Parathyroid adenoma (tissue), 2 donors: ENCODE data around the gene BRCA2.

ENCODE experiments used
- H2AFZ ChIP-seq: fragments of 300-600 bp; sonication (generic); one replicate; pipeline ENCODE4 v1.7.0; 2017; ENCODE audit warnings: antibody characterized with exemption, mild to moderate bottlenecking
- H3K27ac ChIP-seq: fragments of 300-600 bp; sonication (generic); one replicate; pipeline ENCODE4 v1.7.0; 2017
- H3K27me3 ChIP-seq: fragments of 300-600 bp; sonication (generic); one replicate; pipeline ENCODE4 v1.7.0; 2017; ENCODE audit warnings: low read length; ENCODE audit not compliant: control insufficient read depth, insufficient read depth
- H3K36me3 ChIP-seq: fragments of 300-600 bp; sonication (generic); one replicate; pipeline ENCODE4 v1.7.0; 2017; ENCODE audit warnings: low read length; ENCODE audit not compliant: control insufficient read depth, insufficient read depth
- H3K4me1 ChIP-seq: fragments of 300-600 bp; sonication (generic); one replicate; pipeline ENCODE4 v1.7.0; 2017; ENCODE audit warnings: control low read depth
- H3K4me2 ChIP-seq: fragments of 300-600 bp; sonication (generic); one replicate; pipeline ENCODE4 v1.7.0; 2017; ENCODE audit warnings: low read length
- H3K4me3 ChIP-seq: fragments of 300-600 bp; sonication (generic); one replicate; pipeline ENCODE4 v1.7.0; 2017; ENCODE audit warnings: low read depth, low read length
- H3K79me2 ChIP-seq: fragments of 300-600 bp; sonication (generic); one replicate; pipeline ENCODE4 v1.7.0; 2017; ENCODE audit warnings: control low read depth
- H3K9ac ChIP-seq: fragments of 300-600 bp; sonication (generic); one replicate; pipeline ENCODE4 v1.7.0; 2017; ENCODE audit warnings: mild to moderate bottlenecking
- H3K9me3 ChIP-seq: fragments of 300-600 bp; sonication (generic); one replicate; pipeline ENCODE4 v1.7.0; 2017; ENCODE audit warnings: low read length; ENCODE audit not compliant: control insufficient read depth
- CTCF ChIP-seq: fragments of 300-600 bp; sonication (generic); IDR thresholded peaks from one replicate; pipeline ENCODE4 v1.7.0; 2017; ENCODE audit warnings: antibody characterized with exemption, mild to moderate bottlenecking
- donor health status: primary hyperparathyroidism.

Gene BRCA2

DNA sequence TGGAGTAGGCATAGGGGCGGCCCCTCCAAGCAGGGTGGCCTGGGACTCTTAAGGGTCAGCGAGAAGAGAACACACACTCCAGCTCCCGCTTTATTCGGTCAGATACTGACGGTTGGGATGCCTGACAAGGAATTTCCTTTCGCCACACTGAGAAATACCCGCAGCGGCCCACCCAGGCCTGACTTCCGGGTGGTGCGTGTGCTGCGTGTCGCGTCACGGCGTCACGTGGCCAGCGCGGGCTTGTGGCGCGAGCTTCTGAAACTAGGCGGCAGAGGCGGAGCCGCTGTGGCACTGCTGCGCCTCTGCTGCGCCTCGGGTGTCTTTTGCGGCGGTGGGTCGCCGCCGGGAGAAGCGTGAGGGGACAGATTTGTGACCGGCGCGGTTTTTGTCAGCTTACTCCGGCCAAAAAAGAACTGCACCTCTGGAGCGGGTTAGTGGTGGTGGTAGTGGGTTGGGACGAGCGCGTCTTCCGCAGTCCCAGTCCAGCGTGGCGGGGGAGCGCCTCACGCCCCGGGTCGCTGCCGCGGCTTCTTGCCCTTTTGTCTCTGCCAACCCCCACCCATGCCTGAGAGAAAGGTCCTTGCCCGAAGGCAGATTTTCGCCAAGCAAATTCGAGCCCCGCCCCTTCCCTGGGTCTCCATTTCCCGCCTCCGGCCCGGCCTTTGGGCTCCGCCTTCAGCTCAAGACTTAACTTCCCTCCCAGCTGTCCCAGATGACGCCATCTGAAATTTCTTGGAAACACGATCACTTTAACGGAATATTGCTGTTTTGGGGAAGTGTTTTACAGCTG lies at the start of gene BRCA2, which contains the start of gene ZAR1L:
BRCA2 (plus strand) TSS at position 271 of the 790 bp plus-strand sequence. CDS start 953 bp downstream, outside the sequence.
ZAR1L (minus strand) TSS at position 126 of the 790 bp plus-strand sequence. CDS start 3,438 bp downstream, outside the sequence.
- H3K79me2 ChIP-seq = no peaks in the 10 kb centered on the region
- H3K27ac ChIP-seq = peak within 1 kb of the TSS; percentile 79
- H3K4me1 ChIP-seq = no peaks in the 10 kb centered on the region
- H2AFZ ChIP-seq = peak within 1 kb of the TSS; percentile 100
- peak within 1 kb of the TSS; percentile 79 for H3K4me3 ChIP-seq
- H3K9ac ChIP-seq = no peak within 1 kb of the TSS
- H3K27me3 ChIP-seq = no peaks in the 10 kb centered on the region
- H3K9me3 ChIP-seq = no peaks in the 10 kb centered on the region
- TF ChIP-seq CTCF = no peak
- H3K36me3 ChIP-seq = no peaks in the 10 kb centered on the region
- H3K4me2 ChIP-seq = peak within 1 kb of the TSS; percentile 95

GRCh38 chr13:32265726-32266125 lies 49.6 kb upstream of the BRCA2 start:
- H3K4me3 ChIP-seq = no peak overlapping the region
- H3K4me2 ChIP-seq = no peak overlapping the region
- H3K9ac ChIP-seq = no peak overlapping the region
- no peak overlapping the region for H3K27ac ChIP-seq
- no peaks in the 10 kb centered on the region for H3K27me3 ChIP-seq
- H3K36me3 ChIP-seq = no peaks in the 10 kb centered on the region
- H3K9me3 ChIP-seq = no peaks in the 10 kb centered on the region
- H3K79me2 ChIP-seq = no peaks in the 10 kb centered on the region
- H3K4me1 ChIP-seq = no peaks in the 10 kb centered on the region
- no peak overlapping the region for H2AFZ ChIP-seq
- no peak for TF ChIP-seq CTCF

DNA sequence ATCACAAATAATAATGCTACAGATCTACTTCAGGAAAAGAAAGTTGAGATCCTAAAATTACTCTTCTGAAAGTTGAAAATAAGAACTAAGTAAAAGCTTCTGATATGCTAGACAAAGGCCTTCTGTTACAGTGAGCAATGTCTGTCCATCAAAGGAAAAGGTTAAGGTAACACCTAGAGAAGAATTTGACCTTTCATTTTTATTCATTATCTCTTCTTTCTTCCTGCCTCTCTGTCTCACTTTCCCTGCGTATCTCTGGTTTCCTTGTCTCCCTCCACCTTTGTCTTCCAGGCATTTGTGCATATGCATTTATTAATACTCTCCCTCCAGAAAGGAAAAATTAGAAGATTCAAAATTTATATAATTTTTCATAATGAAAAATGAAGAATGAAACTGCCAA lies 49.2 kb upstream of the BRCA2 start:
- Histone ChIP-seq H3K9ac (no peak overlapping the region), H3K36me3 (no peaks in the 10 kb centered on the region), H3K4me3 (no peak overlapping the region), H3K4me2 (no peak overlapping the region), H3K27me3 (no peaks in the 10 kb centered on the region), H3K79me2 (no peaks in the 10 kb centered on the region), H3K27ac (no peak overlapping the region), H3K9me3 (no peaks in the 10 kb centered on the region), H2AFZ (no peak overlapping the region), H3K4me1 (no peaks in the 10 kb centered on the region)
- no peak for TF ChIP-seq CTCF

DNA sequence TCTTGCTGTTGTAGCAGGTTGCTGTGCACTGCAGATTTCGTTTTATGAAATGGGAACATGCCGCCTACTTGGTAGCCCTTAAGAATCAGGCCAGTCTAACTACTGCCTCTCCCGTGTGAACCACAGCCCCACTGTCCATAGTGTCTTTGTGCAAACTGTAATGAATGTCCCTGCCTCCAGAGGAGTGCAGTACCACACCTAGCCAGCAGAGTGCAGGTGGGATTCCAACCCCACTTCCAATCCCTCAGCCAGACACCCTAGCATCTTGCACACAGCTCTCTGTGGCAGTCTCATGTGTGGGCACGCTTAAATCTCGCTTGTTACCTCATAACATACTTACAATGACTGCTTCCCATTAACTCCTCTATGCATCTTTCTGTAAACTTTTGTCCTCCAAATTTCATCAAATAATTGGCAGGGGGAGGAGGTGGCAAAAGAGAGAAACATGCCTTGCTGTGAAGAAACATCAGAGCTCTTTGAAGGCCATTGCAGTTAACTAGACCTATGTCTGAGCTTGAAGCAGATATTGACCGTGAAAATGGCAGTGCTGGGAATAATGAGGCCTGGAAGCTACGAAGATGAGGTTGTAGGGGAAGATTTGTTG lies 47.4 kb upstream of the BRCA2 start:
- peak; percentile 64 for TF ChIP-seq CTCF
- Histone ChIP-seq H3K36me3 (no peaks in the 10 kb centered on the region), H3K4me1 (no peaks in the 10 kb centered on the region)

More for the DNA sequence above, 47.4 kb upstream of the BRCA2 start:
- no peaks in the 10 kb centered on the region for H3K79me2 ChIP-seq
- H3K27me3 ChIP-seq = no peaks in the 10 kb centered on the region
- H3K4me3 ChIP-seq = no peak overlapping the region
- H3K9me3 ChIP-seq = no peaks in the 10 kb centered on the region
- no peak overlapping the region for H3K4me2 ChIP-seq
- H3K9ac ChIP-seq = no peak overlapping the region
- H2AFZ ChIP-seq = no peak overlapping the region
- H3K27ac ChIP-seq = no peak overlapping the region
